GM12878 (cell line): ENCODE measurements around the gene F7. TPM values are rescaled to one million over a fixed set of nuclear protein-coding genes. Genes with fewer than 3 reads are reported as not detected.

Source experiments
- ATAC-seq: fragments of 200-7000 bp; cut with Tn5 transposase; 3 replicates; pipeline ENCODE4 v1.9.1; 2020; ENCODE audit warnings: mild to moderate bottlenecking, moderate library complexity
- BruUV-seq: library from RNA; stranded (reverse); fragments of 400-500 nt; replicated peaks from 2 replicates; lab custom pipeline; 2021; lab: Mats Ljungman, UMichigan
- CTCF ChIA-PET: fragments of 300-600 bp; sonication (Branson Sonifier 250); formaldehyde crosslinking; extraction: SDS; loops from one replicate; lab custom pipeline; 2021; ENCODE audit warnings: inconsistent platforms; lab: Yijun Ruan, JAX
- POLR2A ChIA-PET: fragments of 350-600 bp; formaldehyde crosslinking; extraction: SDS; loops from one replicate; lab custom pipeline; 2021; ENCODE audit warnings: inconsistent platforms; lab: Charles Lee
- RAD21 ChIA-PET: fragments of 300-600 bp; sonication (Branson Sonifier 250); formaldehyde crosslinking; loops from one replicate; lab custom pipeline; 2023; ENCODE audit warnings: antibody characterized with exemption; ENCODE audit not compliant: unreplicated experiment; lab: Charles Lee
- SMC1A ChIA-PET: fragments of 300-600 bp; sonication (Branson Sonifier 250); formaldehyde crosslinking; loops from one replicate; lab custom pipeline; 2023; ENCODE audit not compliant: unreplicated experiment, uncharacterized antibody; lab: Charles Lee
- DNase-seq: peaks from one replicate; pipeline ENCODE4 v3.0.0-alpha.2; 2011; ENCODE audit warnings: low read depth, low spot score
- FAIRE-seq: peaks from 3 replicates; lab custom pipeline; 2011; peaks lifted over from hg19 to GRCh38; lab: Jason Lieb, UNC
- H2AFZ ChIP-seq: 2 replicates; pipeline ENCODE4 v1.6.0; 2011; ENCODE audit warnings: low read depth, low read length, control low read depth; ENCODE audit not compliant: control insufficient read depth
- H3K27ac ChIP-seq: 2 replicates; pipeline ENCODE4 v1.5.1; 2011; ENCODE audit warnings: control low read depth; ENCODE audit not compliant: control insufficient read depth, insufficient read depth
- H3K27me3 ChIP-seq, 2 experiments: replicated peaks in 1 of 2; 2 replicates each; pipeline versions ENCODE4 v1.6.0 to v1.6.1; 2011; ENCODE audit warnings: low read length in 1 of 2; ENCODE audit not compliant: control insufficient read depth in 2 of 2, insufficient read depth in 2 of 2
- H3K36me3 ChIP-seq, 2 experiments: 2 replicates each; pipeline ENCODE4 v1.5.1; 2011; ENCODE audit warnings: low read length in 1 of 2; ENCODE audit not compliant: control insufficient read depth in 2 of 2, insufficient read depth in 2 of 2
- H3K4me1 ChIP-seq: 2 replicates; pipeline ENCODE4 v1.6.1; 2011; ENCODE audit warnings: mild to moderate bottlenecking, low read length, moderate library complexity, mixed read lengths; ENCODE audit not compliant: control insufficient read depth, insufficient read depth
- H3K4me2 ChIP-seq: 2 replicates; pipeline ENCODE4 v1.6.0; 2011; ENCODE audit warnings: control low read depth; ENCODE audit not compliant: control insufficient read depth, insufficient read depth
- H3K4me3 ChIP-seq: fragments of 200-600 bp; sonication (generic); 2 replicates; pipeline ENCODE4 v1.5.1; 2016
- H3K79me2 ChIP-seq: 2 replicates; pipeline ENCODE4 v1.6.0; 2011; ENCODE audit warnings: low read length; ENCODE audit not compliant: control insufficient read depth, insufficient read depth
- H3K9ac ChIP-seq: 2 replicates; pipeline ENCODE4 v1.8.0; 2011; ENCODE audit warnings: low read length, control low read depth, mixed read lengths; ENCODE audit not compliant: control insufficient read depth, insufficient read depth
- H3K9me3 ChIP-seq: replicated peaks from 3 replicates; pipeline ENCODE4 v1.5.1; 2011; ENCODE audit warnings: mild to moderate bottlenecking, low read length; ENCODE audit not compliant: control insufficient read depth, insufficient read depth
- H4K20me1 ChIP-seq: 2 replicates; pipeline ENCODE4 v1.6.0; 2011; ENCODE audit not compliant: control insufficient read depth, insufficient read depth
- ATF7 ChIP-seq: fragments of 450-650 bp; IDR thresholded peaks from 2 replicates; pipeline ENCODE4 v1.6.1; 2016; ENCODE audit warnings: low read depth, mild to moderate bottlenecking
- CBX3 ChIP-seq: fragments of 200-600 bp; sonication (generic); IDR thresholded peaks from 2 replicates; pipeline ENCODE4 v1.6.1; 2016; ENCODE audit warnings: low read depth, borderline replicate concordance
- RELA ChIP-seq: fragments of 450-650 bp; IDR thresholded peaks from 2 replicates; pipeline ENCODE4 v1.8.0; 2014; ENCODE audit warnings: borderline replicate concordance; ENCODE audit not compliant: partially characterized antibody
- SREBF1 ChIP-seq: IDR thresholded peaks from 2 replicates; pipeline ENCODE4 v1.6.1; 2012; ENCODE audit warnings: mild to moderate bottlenecking, low read length
- ZBTB40 ChIP-seq: fragments of 450-650 bp; IDR thresholded peaks from 2 replicates; pipeline ENCODE4 v1.6.1; 2016; ENCODE audit warnings: mild to moderate bottlenecking, moderate library complexity, borderline replicate concordance
- ZNF592 ChIP-seq: fragments of 450-650 bp; IDR thresholded peaks from 2 replicates; pipeline ENCODE4 v1.6.1; 2017; ENCODE audit warnings: mild to moderate bottlenecking, moderate library complexity
- ZNF622 ChIP-seq: fragments of 450-650 bp; IDR thresholded peaks from 2 replicates; pipeline ENCODE4 v1.6.1; 2017; ENCODE audit warnings: mild to moderate bottlenecking, inconsistent platforms
- WGBS: methylation state at CpG from one replicate; pipeline ENCODE4 v1.1.6; 2016; ENCODE audit warnings: low lambda C conversion rate; ENCODE audit not compliant: insufficient replicate concordance, insufficient coverage; ENCODE audit errors: missing lambda C conversion rate; 5-methylcytosine and 5-hydroxymethylcytosine counted together
- in situ Hi-C: fragments of 300-500 bp; cut with MboI; formaldehyde crosslinking; loops from 9 replicates; pipeline ENCODE4 v1.14.3; 2018; ENCODE audit warnings: mixed read lengths
- intact Hi-C: fragments of 100-400 bp; cut with micrococcal nuclease; formaldehyde crosslinking; loops from one replicate; pipeline ENCODE4 v1.14.2; 2022; ENCODE audit not compliant: unreplicated experiment
- polyA plus RNA-seq, 11 experiments: library from polyadenylated mRNA; depleted of rRNA in 4 of 11; unstranded in 6 of 11; stranded (reverse) in 5 of 11; fragments of >200 nt; fragmentation: Nextera tagmentation in 4 of 11; fragmentation: Illumina TruSeq in 1 of 11; extraction: Ambion mirVana in 4 of 11; extraction: Trizol in 1 of 11; gene quantifications; 1 replicate in 1 of 11; 2 replicates in 10 of 11; pipeline versions ENCODE4 v1.2.1 to v1.2.3, GENCODE V29; 2011 to 2016; ENCODE audit warnings: inconsistent platforms in 2 of 11, missing spikeins in 2 of 11, low read depth in 1 of 11
- total RNA-seq, 4 experiments: library from RNA; depleted of rRNA in 3 of 4; stranded (reverse); fragments of >200 nt in 3 of 4; fragmentation: Illumina TruSeq in 1 of 4; extraction: Trizol in 1 of 4; gene quantifications; 2 replicates each; pipeline versions ENCODE4 v1.2.1 to v1.2.3, GENCODE V29; 2013 to 2021

F7 gene
- total and polyA plus RNA-seq, 10 of the 15 experiments (the other 5 are each of a cell fraction or from before 2014, with no cell fraction given): not detected

- ChIA-PET POLR2A (no interaction called here), CTCF (no interaction called here), SMC1A (no interaction called here), RAD21 (no interaction called here)
- FAIRE-seq (no peak), ATAC-seq (no peak), DNase-seq (no peak)
- H3K79me2 ChIP-seq: no peaks in the 10 kb centered on the region
- no peak overlapping the region for H3K27ac ChIP-seq
- H3K9me3 ChIP-seq: no peaks in the 10 kb centered on the region
- no peak overlapping the region for H3K9ac ChIP-seq
- intact Hi-C loops: no loop called here
- no peak overlapping the region for H3K4me3 ChIP-seq
- in situ Hi-C loops: no loop called here
- H3K4me2 ChIP-seq: no peak overlapping the region
- H3K27me3 ChIP-seq: no peaks in the 10 kb centered on the region
- TF ChIP-seq ATF7 (no peak), RELA (no peak), ZNF622 (no peak), CBX3 (no peak), SREBF1 (no peak), ZNF592 (no peak), ZBTB40 (no peak)
- no peaks in the 10 kb centered on the region for H3K36me3 ChIP-seq
- 46% methylated on average over 29 of the region's 29 CpGs for WGBS
- no TSS peak for BruUV-seq
- H2AFZ ChIP-seq: no peak overlapping the region
- H4K20me1 ChIP-seq: no peaks in the 10 kb centered on the region
- H3K4me1 ChIP-seq: no peaks in the 10 kb centered on the region
These were observed 11.8 kb upstream of the F7 start for GRCh38 chr13:113093580-113094409.
